Cerebellar cortex (tissue), 1 donor: ENCODE results near the gene PARD6G.
A peak's percentile ranks its signal among the peaks of the same experiment; 100 is the strongest.

ENCODE experiments used
- DNase-seq: peaks from one replicate; pipeline ENCODE4 v3.0.0-alpha.2; 2015; ENCODE audit warnings: low spot score

Gene PARD6G

DNA sequence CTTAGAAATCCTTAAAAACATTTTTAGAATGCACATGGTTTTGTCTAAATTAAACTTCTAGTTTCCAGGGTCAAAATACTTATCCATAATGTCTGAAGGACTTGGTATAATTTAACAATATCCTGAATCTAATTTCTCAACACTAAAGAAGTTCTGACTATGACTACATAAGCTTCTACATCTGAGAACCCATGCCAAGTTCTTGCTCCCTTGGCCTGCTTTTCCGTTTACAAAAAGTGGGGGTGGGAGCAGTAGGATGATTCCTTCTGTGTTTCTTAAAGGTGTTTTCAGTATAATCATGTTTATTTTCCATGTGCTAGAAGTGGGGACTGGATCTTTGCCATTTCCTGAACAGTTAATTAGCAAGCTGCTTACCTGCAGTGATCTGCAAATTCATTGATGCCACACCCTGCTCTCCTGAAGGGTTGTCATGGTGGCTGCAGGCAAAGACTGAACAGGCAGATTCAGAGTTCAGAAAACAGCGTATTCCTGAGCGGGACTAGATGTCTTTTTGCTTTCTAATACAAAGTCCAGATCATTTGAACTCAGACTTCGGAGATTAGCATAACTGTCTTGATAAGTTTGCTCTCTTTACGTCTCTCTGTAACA lies 102.0 kb downstream of the PARD6G start:
- DNase-seq, result no peak

GRCh38 chr18:80143881-80144280 lies 103.4 kb downstream of the PARD6G start:
- no peak for DNase-seq

DNA sequence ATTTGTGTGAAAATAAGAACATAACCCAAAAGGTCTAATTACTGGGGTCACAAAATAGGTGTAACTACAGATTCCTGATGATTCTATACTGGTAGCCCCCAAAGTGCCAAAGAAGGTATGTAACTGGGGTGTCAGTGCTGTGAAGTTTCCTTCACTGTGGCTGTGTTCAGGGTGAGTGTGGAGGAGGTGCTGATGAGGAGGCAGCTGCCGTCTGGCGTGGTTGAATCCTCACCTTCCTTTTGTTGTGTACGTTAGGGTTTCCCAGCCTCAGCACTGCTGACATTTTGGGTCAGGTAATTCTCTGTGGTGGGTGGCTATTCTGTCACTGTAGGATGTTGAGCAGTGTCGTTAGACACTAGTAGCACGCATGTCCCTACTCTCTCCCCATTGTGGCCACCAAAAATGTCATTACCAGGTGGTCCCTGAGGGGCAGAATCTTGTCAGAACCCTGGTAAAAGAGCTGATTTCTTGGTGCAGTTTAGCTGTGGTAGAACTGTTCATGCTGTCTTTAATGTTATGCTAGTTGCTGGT lies 106.8 kb downstream of the PARD6G start:
- DNase-seq, result no peak

GRCh38 chr18:80137976-80138375 lies 109.3 kb downstream of the PARD6G start:
- DNase-seq, result no peak

DNA sequence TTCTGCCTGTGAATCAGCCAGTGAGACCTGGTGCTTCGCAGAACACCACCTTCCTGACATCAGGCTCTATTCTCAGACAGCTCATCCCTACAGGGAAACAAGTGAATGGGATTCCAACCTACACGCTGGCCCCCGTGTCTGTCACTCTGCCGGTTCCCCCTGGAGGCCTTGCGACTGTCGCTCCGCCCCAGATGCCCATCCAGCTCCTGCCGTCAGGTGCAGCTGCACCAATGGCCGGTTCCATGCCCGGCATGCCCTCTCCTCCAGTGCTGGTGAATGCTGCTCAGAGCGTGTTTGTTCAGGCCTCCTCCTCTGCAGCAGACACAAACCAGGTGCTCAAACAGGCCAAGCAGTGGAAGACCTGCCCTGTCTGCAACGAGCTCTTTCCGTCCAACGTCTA lies 110.2 kb downstream of the PARD6G start:
- DNase-seq, result no peak

- no peak for DNase-seq
These were observed 110.6 kb downstream of the PARD6G start for GRCh38 chr18:80136679-80137078.

DNA sequence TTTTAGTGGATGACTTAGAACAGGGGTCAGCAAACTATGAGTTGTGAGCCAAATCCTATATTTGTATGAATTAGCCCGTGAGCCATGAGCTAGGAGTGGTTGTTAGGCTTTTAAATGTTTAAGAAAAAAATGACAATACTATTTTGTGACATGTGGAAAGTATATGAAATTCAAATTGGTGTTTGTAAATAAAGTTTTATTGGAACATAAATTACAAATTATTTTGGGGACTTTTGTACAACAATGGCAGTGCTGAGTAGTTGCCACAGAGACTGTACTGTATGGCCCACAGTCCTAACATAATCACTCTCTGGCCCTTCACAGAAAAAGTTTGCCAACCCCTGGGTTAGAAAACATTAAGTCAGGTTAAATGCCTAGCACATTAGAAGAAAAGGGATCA lies 112.2 kb downstream of the PARD6G start:
- no peak for DNase-seq

DNA sequence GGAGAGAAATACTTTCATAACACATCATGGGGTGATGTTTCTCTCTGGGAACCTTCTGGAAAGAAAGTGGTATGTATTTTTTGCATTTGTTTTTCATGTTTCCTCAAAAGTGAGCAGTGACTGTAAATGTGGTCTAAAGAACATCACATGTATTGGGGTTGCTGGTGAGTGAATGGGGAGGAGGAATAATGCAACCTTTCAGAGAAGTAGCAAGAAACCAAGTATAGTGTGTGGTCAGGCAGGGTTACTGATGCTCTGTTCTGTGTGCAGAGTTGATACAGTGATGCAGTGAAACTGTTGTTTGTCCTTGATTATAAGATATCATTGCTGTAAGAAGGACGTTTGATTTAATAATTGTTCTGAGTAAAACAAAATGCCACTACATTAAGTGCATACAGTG lies 114.2 kb downstream of the PARD6G start:
- DNase-seq, result no peak

DNA sequence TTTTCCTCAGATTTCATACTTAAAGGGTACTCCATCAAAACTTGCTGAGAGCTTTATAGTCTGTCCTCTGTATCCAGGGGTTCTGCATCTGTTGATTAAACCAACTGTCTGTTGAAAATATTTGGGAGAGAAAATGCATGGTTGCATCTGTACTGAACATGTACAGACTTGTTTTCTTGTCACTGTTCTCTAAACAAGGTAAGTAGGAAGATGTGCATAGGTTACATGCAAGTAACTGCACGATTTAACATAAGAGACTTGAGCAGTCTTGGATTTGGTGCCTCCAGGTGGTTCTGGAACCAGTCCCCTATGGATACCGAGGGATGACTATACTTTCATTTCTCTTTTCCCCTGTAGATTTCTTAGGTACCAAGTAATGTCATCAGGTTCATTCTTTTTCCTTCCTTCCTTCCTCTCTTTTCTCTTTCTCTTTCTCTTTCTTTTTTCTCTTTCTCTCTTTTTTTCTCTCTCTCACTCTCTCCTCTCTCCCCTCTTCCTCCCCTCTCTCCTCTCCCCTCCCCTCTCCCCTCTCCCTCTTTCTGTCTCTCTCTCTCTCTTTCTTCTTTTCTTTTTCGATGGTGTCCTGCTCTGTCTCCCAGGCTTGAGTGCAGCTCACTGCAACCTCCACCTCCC lies 115.0 kb downstream of the PARD6G start:
- no peak for DNase-seq

GRCh38 chr18:80130555-80130954 lies 116.8 kb downstream of the PARD6G start:
- DNase-seq, result no peak

DNA sequence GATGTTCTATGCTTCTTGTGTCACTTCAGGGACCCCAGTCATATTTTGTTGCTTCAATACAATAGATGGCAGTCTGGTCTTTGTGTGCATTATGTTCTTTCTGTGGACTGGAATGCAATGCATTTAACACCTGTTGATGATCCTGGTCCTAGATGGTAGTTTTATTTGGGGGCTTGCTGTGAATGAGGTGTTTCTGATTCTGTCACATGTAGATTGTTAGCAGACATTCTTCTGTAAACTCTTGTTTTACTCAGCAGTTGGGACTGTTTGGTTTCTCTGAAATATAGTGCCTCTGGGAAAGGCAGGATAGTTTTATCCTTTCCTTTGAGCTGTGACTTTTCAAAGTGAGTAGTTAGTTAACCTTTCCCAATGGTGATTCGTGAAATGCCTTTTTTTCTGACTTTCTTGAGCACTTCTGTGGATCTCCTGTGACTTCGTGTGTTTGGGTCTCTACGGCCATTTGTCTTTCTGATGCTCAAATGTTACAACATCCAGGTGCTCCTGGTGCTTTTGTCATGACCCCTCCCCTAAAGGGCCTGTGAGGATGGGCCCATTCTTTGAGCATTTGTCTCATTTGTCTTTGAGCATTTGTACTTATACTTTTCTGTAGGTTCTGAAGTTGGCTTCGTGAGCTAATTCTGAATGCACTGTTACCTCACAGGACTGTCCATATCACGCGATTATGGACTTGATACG lies 117.5 kb downstream of the PARD6G start:
- DNase-seq, result no peak

GRCh38 chr18:80127635-80128034 lies 119.7 kb downstream of the PARD6G start:
- no peak for DNase-seq

GRCh38 chr18:80126797-80127196 lies 120.5 kb downstream of the PARD6G start:
- DNase-seq, result no peak

DNA sequence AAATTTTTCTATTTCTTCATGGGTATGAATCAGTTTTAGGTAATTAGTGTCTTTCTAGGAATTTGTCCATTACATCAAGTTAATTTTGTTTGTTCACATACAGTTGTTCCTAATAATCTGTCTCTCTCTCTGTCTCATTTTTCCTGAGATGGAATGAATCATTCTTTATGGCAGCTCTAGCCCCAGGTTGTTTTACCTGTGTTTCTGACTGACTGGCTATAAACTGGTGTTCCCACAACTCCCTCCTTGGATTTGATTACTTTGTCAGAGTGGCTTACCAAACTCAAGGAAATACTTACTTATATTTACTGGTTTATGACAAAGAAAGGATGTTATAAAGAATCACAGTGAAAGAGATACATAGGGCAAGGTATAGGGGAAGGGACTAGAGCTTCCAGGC lies 123.2 kb downstream of the PARD6G start:
- no peak for DNase-seq

GRCh38 chr18:80120932-80121331 lies 126.4 kb downstream of the PARD6G start:
- no peak for DNase-seq

DNA sequence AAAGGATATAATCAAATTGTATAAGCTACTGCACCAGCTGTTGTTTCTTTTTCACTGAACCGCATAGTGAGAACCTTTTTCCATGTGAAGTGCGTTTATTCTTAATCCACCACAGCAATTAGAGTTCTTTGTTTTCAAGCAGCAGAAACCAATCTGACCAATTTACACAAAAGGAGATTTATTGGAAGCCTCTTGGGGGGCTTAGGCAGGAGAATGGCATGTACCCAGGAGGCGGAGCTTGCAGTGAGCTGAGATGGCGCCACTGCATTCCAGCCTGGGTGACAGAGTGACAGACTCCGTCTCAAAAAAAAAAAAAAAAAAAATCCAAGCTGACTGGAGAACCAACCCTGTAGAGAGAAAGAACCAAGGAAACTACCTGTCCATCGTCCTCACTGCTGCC lies 128.2 kb downstream of the PARD6G start:
- DNase-seq, result no peak

DNA sequence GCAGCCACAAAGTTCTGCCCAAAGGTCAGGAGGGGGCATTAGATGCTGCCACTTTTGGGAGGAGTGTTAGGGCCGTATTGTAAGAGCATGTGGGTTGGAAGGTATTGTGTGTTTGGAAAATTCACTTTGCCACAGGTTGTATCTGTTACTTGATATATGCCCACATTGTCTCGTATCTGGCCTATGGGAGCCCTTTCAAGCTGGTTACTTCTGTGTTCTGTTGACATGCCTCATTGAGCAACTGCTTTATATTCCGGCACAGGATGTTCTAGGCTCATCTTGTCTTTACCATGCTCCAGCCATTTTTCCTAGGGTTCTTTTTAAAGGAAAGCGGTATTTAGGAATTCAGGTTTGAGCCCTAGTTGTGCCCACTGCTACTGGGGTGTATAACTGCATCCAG lies 132.3 kb downstream of the PARD6G start:
- no peak for DNase-seq

DNA sequence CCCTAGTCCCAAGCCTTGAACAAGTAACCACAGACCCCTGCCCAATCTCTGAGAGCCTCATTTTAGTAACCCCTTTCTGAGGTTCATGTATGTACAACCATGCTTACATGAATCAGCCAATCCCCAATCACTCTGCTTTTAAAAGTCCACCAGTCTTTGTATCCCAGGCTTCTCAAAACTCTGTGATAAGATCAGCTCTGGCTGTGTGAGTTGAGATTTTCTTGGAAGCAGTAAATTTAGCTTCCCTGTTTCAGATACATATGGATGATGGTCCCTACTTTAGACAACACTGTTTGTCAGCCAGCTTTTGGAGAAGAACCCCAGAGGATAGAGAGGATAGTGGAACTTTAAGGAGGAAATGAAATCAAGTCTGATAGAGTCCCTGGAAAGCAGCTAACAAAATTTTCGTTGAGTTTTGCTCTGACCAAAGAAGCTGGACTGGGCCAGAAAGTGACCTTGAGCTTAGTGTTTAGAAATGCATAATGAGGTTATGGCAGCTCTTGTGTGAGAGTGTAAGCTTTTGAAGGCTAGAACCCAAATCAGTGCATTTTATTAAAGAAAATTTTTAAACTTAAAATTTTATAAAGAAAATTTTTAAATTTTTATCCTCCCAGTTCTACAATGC lies 134.6 kb downstream of the PARD6G start:
- DNase-seq, result no peak

- peak; percentile 48 for DNase-seq
These were observed 137.6 kb downstream of the PARD6G start for GRCh38 chr18:80109676-80110078.

DNA sequence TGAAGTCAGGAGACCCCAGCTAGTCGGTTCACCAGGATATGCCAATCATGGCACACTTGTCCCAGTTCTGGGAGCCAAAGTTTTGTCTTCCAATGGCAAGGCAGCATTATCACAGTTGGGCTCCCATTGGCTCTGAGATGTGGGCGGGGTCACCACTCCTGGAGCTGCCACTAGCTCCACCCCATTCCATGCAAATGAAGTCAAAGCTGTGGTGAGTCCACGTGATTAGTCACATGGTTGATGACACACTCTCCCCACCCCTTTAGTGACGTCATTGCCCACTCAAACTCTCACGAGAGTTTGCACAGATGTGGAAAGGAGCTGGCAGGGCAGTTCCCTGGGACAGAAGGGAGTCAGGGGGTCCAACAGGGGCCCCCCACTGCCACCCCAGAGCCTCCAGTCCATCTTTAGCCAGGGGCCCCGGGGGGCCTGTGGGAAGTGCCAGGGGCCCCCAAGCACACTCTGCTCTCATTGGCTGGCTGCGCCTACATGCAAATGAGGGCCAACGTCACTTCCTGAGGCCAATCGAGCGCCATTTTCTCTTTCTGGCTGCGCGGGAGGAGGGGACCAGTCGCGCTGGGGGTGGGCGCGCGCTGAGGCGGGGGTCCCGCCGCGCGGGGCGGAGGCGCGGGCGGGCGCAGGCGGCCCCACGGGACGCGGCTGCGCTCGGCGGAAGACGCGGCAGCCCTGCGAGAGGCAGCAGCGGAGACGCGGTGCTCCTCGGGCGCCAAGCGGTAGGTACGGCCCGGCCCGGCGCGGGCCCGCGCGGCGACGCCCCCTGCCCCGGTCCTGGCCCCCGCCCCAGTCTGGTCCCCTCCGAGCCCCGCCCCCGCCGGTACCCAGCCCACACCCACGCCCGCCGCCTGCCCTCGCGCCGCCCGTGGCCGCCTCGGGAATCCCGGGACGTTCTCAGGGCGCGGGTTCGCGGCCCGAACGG lies 138.3 kb downstream of the PARD6G start, which contains the start of gene ADNP2:
Gene ADNP2, plus strand, starts transcription at position 524 of the 937 bp plus-strand sequence. CDS start 8,281 bp downstream, outside the sequence.
- peak; percentile 90 for DNase-seq

GRCh38 chr18:80108121-80108536 lies 139.2 kb downstream of the PARD6G start:
- no peak for DNase-seq

GRCh38 chr18:80107426-80107825 lies 139.9 kb downstream of the PARD6G start:
- no peak for DNase-seq
